Brain pericyte (primary cell): Measurements from ENCODE around the gene RNF157.

ENCODE experiments used
- DNase-seq: peaks from one replicate; pipeline ENCODE4 v3.0.0-alpha.2; 2012; ENCODE audit warnings: low read depth, low spot score

Gene RNF157

DNA sequence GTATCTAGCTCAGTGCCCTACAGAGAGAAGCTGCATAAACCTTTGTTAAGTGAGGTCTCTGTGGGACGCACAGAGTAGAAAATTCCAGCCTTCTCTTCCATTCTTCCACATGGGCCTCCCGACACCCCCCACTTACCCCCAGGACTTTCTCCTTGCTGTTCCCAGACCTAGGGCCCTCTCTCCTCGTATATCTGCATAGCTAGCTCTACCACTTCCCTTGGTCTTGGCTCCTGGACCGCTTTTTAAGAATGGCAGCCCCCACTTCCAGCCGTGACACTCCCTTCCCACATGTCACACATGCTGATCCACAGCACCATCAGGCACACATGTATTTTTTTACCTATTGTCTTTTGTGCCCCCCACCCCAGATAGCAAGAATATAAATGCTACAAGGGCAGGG lies 82.5 kb downstream of the RNF157 start:
- no peak for DNase-seq

GRCh38 chr17:76156662-76156991 lies 83.7 kb downstream of the RNF157 start:
- DNase-seq, result no peak

- no peak for DNase-seq
Measured at GRCh38 chr17:76155988-76156661, 84.2 kb downstream of the RNF157 start.

DNA sequence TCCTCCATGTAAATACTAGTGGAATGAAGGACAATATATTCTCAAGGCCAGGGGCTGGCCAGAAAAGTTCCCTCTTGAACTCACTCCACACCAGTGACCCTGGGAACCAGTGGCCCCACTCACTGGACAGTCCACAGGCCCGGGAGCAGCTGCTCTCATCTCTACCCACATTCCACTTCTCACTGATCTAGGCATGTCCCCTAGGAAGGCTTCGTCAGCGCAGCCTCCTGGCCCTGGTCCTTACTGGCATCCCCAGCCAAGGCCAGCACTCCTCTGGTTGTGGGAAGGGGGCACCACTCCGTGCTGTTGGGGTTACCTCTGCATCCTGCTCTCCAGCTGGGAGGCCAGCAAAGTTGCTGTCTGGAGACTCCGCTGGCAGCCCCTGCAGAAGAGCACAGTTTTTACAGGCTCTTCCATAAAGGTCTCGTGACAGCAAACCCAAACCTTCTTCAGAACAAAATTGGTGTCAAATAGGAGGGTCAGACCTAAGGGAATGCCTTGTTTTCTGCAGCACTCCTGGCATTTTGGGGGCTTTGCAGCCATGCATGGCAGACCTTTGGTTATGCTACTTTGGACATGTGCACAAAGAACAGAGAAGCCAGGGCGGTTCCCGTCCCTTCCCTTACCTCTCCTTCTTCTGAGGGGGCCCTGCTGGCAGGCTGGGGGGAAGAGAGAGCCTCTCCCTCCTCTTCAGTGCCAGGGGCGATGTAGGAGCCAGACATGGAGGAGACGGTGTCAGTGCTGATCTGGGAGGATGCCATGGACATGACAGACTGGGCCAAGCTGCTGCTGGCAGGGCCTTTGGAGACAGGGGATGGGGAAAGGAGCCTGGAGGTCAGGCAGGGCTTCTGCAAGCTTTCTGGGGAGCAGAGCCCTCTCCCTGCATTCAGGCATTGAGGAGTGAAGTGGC lies 85.1 kb downstream of the RNF157 start:
- DNase-seq, result no peak

DNA sequence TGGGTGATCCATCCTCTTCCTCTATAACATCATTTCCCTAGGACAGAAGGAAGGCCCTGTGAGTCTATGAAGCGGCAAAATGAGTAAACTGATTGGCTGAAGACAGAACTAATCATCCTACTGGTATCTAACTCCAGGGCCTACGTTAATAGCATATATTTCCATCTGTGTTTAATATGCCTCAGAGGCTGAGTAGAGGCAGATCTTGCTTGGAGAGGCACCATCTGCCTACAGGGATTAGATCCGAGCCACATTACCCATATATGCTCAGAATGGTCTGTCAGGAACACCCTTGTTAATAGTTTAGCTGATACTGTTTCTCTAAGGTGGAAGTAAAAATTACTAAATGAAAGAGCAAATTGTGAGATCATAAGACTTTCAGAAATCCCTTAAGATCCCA lies 86.0 kb downstream of the RNF157 start:
- no peak for DNase-seq

- no peak for DNase-seq
Measured at GRCh38 chr17:76153640-76154039, 86.7 kb downstream of the RNF157 start.

- no peak for DNase-seq
Measured at GRCh38 chr17:76153202-76153601, 87.1 kb downstream of the RNF157 start.

GRCh38 chr17:76152591-76152990 lies 87.7 kb downstream of the RNF157 start:
- no peak for DNase-seq

DNA sequence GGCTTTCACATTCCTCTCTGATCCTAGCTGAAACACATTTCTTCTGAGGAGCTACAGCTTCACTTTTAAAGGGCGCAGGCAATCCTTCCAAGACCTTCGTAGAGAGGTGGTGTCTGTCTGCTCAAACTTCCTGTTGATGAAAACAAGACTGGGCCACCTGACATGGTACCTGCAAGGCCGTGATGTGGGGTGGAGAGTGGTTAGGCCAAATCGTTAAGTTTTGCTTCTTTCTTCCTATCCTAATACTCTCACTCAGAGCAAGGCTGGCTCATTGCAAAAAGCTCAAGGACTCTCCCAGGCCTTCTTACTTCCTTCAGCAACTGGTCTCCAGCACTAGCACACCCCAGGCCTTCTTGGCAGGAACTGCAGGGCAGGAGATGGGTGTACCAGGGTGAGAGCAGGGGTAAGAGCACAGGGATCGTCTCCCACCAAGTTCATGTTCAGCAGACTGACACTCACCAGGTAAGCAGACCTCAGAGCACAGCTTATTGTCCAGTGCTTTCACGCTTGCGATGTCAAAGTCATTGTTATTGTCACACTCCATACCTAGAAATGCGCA lies 88.3 kb downstream of the RNF157 start:
- no peak for DNase-seq

GRCh38 chr17:76150712-76151622 lies 89.3 kb downstream of the RNF157 start:
- no peak for DNase-seq

DNA sequence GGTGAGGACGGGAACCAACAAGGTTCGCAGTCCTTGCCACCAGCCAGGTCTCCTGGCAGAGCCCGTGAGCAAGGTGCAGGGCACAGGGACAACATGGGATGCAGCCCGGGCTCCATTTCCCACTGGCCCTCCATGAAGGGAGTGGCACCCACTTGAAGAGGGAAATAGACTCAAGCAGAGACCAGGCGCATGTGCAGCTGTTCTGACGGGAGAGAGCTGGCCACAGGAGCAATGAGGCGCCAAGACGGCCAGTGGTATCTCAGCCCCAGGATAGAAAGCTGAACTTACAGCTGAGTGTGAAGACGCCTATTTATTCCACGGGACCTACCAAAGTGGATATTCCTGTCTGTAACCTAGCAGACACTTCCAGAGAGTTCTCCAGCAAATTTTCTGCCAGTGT lies 91.1 kb downstream of the RNF157 start:
- DNase-seq, result no peak

DNA sequence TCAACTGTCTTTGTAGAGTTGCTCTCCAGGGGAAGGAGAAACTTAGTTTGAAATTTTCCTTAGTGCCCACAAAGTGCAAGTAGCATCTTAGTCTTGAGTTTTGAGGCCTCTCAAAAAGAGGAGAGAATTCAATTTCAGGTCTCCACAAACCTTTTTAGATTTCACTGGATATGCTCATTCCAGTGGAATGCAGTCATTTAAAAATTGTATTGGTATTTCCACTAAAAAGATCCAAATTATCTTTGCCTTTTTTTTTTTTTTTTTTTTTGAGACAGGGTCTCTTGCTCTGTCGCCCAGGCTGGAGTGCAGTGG lies 92.3 kb downstream of the RNF157 start:
- no peak for DNase-seq

DNA sequence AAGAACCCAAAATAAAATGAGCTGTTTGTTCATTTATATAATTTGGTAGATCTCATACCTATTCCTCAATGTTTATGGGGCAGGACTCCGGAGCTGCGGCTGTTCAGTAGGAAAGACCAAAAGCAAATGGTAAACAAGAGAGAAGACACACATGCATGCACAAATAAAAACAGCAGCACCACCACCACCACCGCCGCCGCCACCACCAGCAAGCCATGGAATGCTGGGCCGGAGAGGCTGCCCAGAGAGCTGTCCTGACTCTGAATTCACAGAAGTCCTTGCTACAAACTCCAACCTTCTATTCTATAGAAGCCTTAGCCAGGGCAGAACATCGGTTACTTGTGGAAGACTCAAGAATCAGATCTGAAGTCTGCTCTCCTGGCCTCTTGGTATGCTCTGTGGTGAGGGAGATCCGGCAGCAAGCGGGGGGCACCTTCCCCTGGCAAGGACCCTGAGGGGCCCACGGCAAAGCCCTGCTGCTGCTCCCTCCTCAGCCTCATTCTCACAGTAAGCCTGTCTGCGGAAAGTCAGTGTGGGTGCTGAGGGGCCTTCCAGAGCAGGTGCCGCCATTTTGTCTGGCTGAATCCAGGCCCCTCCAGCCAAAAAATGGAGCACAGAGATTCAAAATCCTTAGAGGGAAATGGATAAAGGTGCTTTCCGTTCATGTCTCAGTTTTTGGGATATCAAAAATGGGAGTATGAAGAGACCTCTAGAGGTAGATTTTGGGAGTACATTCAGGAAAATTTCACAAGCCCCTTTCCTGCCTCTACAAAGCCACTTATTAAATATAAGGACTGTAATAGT lies 92.9 kb downstream of the RNF157 start:
- no peak for DNase-seq

DNA sequence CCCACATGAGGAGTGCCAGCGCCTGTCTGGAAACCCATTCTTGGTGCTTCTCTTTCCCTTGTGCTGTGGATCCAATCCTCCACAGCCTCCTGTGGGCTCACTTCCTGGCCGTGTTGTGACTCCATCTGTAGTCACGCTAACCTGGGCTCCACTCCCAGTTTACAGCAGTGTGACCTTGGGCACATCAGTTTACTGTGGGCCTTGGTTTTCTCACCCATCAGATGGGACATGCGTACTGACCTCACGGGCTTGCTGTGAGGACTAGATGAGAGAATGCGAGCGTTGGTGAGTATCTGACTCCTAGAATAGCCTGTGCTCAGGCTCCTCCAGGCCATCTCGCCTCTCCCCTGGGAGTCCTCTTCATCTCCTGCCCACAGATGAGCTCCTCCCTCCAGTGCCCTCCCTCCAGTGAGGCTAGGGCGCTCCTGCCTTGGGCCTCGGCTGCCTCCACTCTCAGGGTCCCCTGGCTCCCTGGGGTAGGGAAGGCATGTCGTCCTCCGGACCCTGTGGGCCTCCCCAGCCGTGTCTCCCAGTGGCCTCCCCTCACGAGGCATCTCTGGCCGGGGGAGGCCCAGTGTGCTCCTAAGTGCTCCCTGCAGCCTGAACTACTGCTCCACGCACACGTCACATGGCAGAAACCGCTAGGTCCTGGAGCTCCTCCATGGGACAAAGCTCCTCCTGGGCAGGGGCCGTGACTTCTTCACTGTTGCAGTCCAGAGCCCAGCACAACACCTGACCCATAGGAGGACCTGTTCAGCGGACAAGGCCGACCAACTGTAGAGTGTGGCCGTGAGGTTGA lies 94.0 kb downstream of the RNF157 start:
- DNase-seq, result no peak

DNA sequence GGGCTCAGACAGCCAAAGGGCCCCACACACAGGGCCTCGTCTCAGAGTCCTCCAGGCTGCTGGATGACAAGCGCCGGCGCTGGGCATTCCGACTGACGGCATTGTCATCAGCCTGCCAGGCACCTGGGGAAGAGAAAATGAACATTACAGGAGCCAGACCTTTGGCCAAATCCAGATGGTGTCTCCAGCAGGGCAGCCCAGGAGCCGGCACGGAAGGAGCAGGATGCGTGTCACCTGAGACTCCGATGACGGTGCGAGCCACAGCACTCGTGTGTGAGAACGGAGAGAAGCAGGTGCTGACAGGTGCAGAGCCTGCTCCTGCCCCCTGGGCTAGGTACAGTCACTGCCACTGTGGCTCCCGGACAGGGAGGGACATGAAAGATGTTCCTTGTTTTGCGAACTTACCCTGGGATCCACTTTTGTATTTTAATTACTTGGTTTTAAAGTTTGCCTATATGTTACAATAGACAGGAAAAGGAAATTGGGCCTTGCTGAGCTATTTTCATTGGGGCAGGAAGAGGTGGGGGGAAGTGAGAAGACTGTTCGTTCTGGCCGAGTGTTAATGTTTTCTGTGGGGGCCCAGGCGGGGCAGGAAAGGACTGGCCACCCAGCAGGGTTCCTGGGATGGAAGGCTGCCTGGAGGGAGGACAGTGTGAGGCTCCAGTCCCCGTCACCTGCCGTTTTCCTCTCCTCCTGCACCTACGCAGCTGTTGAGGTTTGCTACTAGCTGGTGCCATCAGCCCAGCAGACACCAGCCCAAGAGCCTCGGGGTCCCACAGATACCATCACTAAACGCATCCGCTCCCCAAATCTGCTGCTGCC lies 94.9 kb downstream of the RNF157 start:
- DNase-seq, result no peak

DNA sequence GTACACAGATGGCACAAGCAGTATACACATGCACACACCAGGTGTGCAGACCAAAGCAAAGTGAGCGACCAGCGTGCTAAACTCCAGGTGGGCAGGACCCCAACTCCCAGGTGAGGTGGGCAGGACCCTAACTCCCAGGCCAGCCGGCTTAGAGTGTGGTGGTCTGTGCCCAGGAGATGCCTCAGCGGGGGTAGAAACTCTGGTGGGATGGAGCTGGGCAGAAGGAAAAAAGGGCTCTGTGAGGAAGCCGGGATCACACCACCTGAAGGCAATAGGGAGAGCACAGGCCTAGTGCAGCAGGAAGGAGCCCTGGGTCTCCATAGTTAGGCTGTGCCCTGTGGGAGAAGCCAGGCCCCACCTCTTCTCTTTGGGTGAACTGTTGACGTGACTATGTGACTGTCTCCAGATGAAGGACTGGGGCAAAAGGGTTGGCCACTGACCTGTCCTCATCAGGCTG lies 97.7 kb downstream of the RNF157 start:
- no peak for DNase-seq

DNA sequence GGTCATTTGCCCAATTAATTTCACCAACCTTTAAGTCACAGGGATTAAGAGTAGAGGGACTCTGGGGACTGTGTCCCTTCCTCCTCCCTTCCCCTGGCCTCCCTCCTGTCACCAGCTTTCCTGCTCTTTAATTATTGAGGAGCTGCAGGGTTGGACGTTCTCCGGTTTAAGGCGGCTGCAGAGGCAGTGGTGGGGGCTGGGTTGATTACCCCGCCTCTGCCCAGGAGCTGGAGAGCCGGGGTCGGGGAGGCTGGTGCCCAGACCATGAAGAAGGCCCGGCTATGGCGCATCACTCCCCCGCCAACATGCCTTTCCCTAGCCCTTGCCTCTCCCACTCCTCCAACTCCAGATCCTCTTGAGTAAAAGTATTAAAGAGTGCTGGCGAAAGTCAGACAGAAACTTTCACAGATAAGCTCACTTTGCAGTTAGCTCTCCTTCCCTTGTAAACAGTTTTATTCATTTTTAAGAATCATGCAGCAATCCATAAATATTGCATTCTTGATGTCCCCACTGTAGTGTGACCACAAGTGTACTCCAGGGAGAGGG lies 98.2 kb downstream of the RNF157 start:
- no peak for DNase-seq

GRCh38 chr17:76141212-76142038 lies 98.9 kb downstream of the RNF157 start, which contains the start of gene FOXJ1:
Gene FOXJ1 (minus strand): TSS chr17:76141245. CDS start chr17:76140395, 850 bp downstream.
- DNase-seq, result peak; percentile 41
